K562 (cell line): Measurements from ENCODE around the gene KMT5B. TPM values are rescaled to one million over a fixed set of nuclear protein-coding genes. Genes with fewer than 3 reads are reported as not detected.

Source experiments
- ATAC-seq: fragments of 200-7000 bp; cut with Tn5 transposase; 3 replicates; pipeline ENCODE4 v1.9.1; 2020; ENCODE audit warnings: moderate library complexity
- BruUV-seq: library from RNA; stranded (reverse); fragments of 400-500 nt; replicated peaks from 2 replicates; lab custom pipeline; 2021; lab: Mats Ljungman, UMichigan
- CTCF ChIA-PET: fragments of 300-600 bp; formaldehyde crosslinking; extraction: SDS; loops from one replicate; lab custom pipeline; 2021; ENCODE audit warnings: low intra/inter-chr PET ratio; lab: Yijun Ruan, JAX
- POLR2A ChIA-PET: fragments of 300-600, 350-650 bp; sonication (Branson Sonifier 250); formaldehyde crosslinking; extraction: SDS; loops from one replicate; lab custom pipeline; 2021; ENCODE audit warnings: antibody characterized with exemption, inconsistent platforms; lab: Yijun Ruan, JAX
- DNase-seq, 4 experiments: peaks; one replicate each; pipeline versions ENCODE4 v3.0.0 to v3.0.0-alpha.2; 2011 to 2018; ENCODE audit warnings: low spot score in 3 of 4, mixed read lengths in 3 of 4; ENCODE audit errors: extremely low read depth in 1 of 4
- FAIRE-seq: peaks from 2 replicates; lab custom pipeline; 2011; peaks lifted over from hg19 to GRCh38; lab: Jason Lieb, UNC
- H2AFZ ChIP-seq: 2 replicates; pipeline ENCODE4 v1.6.0; 2011; ENCODE audit warnings: low read depth, low read length, control low read depth, inconsistent platforms
- H3K27ac ChIP-seq: fragments of 200-600 bp; 3 replicates; pipeline ENCODE4 v1.8.0; 2011; ENCODE audit warnings: low read depth, mild to moderate bottlenecking, control low read depth, inconsistent platforms, low read length, moderate library complexity, mixed read lengths; ENCODE audit errors: extremely low read depth
- H3K27me3 ChIP-seq, 2 experiments: fragments of 300-600 bp in 1 of 2; 2 replicates in 1 of 2; 3 replicates in 1 of 2; pipeline versions ENCODE4 v1.6.0 to v1.8.0; 2011; ENCODE audit warnings: inconsistent platforms in 2 of 2, low read length in 2 of 2, mild to moderate bottlenecking in 1 of 2, mixed read lengths in 1 of 2, moderate library complexity in 1 of 2; ENCODE audit not compliant: control insufficient read depth in 2 of 2, insufficient read depth in 2 of 2
- H3K36me3 ChIP-seq: fragments of 300-600 bp; 3 replicates; pipeline ENCODE4 v1.8.0; 2011; ENCODE audit warnings: mild to moderate bottlenecking, low read length, inconsistent platforms; ENCODE audit not compliant: control insufficient read depth, insufficient read depth
- H3K4me1 ChIP-seq, 2 experiments: fragments of 200-600 bp in 1 of 2; replicated peaks in 1 of 2; 2 replicates in 1 of 2; 3 replicates in 1 of 2; pipeline versions ENCODE4 v1.5.1 to v1.8.0; 2011; ENCODE audit warnings: inconsistent platforms in 2 of 2, low read length in 2 of 2, mild to moderate bottlenecking in 1 of 2, mixed read lengths in 1 of 2, moderate library complexity in 1 of 2; ENCODE audit not compliant: control insufficient read depth in 2 of 2, insufficient read depth in 2 of 2
- H3K4me2 ChIP-seq: 2 replicates; pipeline ENCODE4 v1.6.1; 2011; ENCODE audit warnings: low read length, control low read depth, inconsistent platforms, mixed read lengths; ENCODE audit not compliant: insufficient read depth
- H3K4me3 ChIP-seq: fragments of 200-600 bp; sonication (generic), shearing (Covaris generic); 2 replicates; pipeline ENCODE4 v1.5.1; 2016; ENCODE audit warnings: control low read depth, inconsistent platforms
- H3K79me2 ChIP-seq: fragments of 200-600 bp; 3 replicates; pipeline ENCODE4 v1.8.0; 2011; ENCODE audit warnings: low read length, inconsistent platforms; ENCODE audit not compliant: control insufficient read depth, insufficient read depth
- H3K9ac ChIP-seq, 2 experiments: 2 replicates each; pipeline versions ENCODE4 v1.6.0 to v1.6.1; 2011; ENCODE audit warnings: low read depth in 2 of 2, low read length in 2 of 2, control low read depth in 1 of 2, inconsistent platforms in 1 of 2, mild to moderate bottlenecking in 1 of 2, mixed read lengths in 1 of 2; ENCODE audit not compliant: insufficient read depth in 1 of 2
- H3K9me1 ChIP-seq: one replicate; pipeline ENCODE4 v1.6.0; 2011; ENCODE audit warnings: inconsistent platforms, mild to moderate bottlenecking, low read length, moderate library complexity; ENCODE audit not compliant: control insufficient read depth, insufficient read depth
- H3K9me3 ChIP-seq: replicated peaks from 2 replicates; pipeline ENCODE4 v1.5.1; 2011; ENCODE audit warnings: low read depth, low read length, inconsistent platforms; ENCODE audit not compliant: control insufficient read depth, insufficient read depth
- H4K20me1 ChIP-seq: replicated peaks from 2 replicates; pipeline ENCODE4 v1.6.1; 2011; ENCODE audit warnings: low read length, inconsistent platforms, mixed read lengths; ENCODE audit not compliant: control insufficient read depth, insufficient read depth
- ATF3 ChIP-seq, 2 experiments: fragments of 450-650 bp in 1 of 2; sonication (generic) in 1 of 2; formaldehyde crosslinking in 1 of 2; IDR thresholded peaks in 1 of 2; conservative IDR thresholded peaks in 1 of 2; 2 replicates each; pipeline versions ENCODE4 v1.6.1 to v1.8.1; 2016 to 2023; ENCODE audit warnings: mild to moderate bottlenecking in 2 of 2, moderate library complexity in 2 of 2, inconsistent platforms in 1 of 2, missing genetic modification reagents in 1 of 2
- CEBPB ChIP-seq: fragments of 450-650 bp; IDR thresholded peaks from 2 replicates; pipeline ENCODE4 v1.6.1; 2016; ENCODE audit warnings: missing genetic modification characterization, missing compliant biosample characterization
- CEBPG ChIP-seq, 3 experiments: fragments of 200-800 bp in 1 of 3; sonication (Bioruptor generic) in 1 of 3; sonication (generic) in 1 of 3; formaldehyde crosslinking in 1 of 3; IDR thresholded peaks in 2 of 3; conservative IDR thresholded peaks in 1 of 3; 2 replicates each; pipeline versions ENCODE4 v1.6.1 to v1.8.0; 2016 to 2022; ENCODE audit warnings: missing compliant biosample characterization in 2 of 3, missing genetic modification characterization in 2 of 3, mild to moderate bottlenecking in 1 of 3, missing genetic modification reagents in 1 of 3
- E4F1 ChIP-seq: fragments of 250-450 bp; sonication (Bioruptor Pico); IDR thresholded peaks from 2 replicates; pipeline ENCODE4 v1.5.0; 2021; ENCODE audit warnings: mild to moderate bottlenecking, borderline replicate concordance
- FOXP1 ChIP-seq: sonication (generic); formaldehyde crosslinking; IDR thresholded peaks from 2 replicates; pipeline ENCODE4 v1.8.0; 2022; ENCODE audit warnings: mild to moderate bottlenecking, missing genetic modification reagents
- GTF2A2 ChIP-seq: IDR thresholded peaks from 2 replicates; pipeline ENCODE4 v1.6.1; 2016; ENCODE audit warnings: mild to moderate bottlenecking, missing genetic modification characterization, missing compliant biosample characterization
- HMGXB4 ChIP-seq: sonication (generic); formaldehyde crosslinking; IDR thresholded peaks from 2 replicates; pipeline ENCODE4 v1.8.1; 2023; ENCODE audit warnings: mild to moderate bottlenecking, missing genetic modification reagents
- ILF3 ChIP-seq: fragments of 450-650 bp; IDR thresholded peaks from 2 replicates; pipeline ENCODE4 v1.6.1; 2018; ENCODE audit warnings: antibody characterized with exemption, mild to moderate bottlenecking, moderate library complexity, borderline replicate concordance
- KDM1A ChIP-seq, 2 experiments: fragments of 450-650 bp; IDR thresholded peaks; 2 replicates each; pipeline ENCODE4 v1.6.1; 2016; ENCODE audit warnings: mild to moderate bottlenecking in 2 of 2
- NR3C1 ChIP-seq: sonication (generic); formaldehyde crosslinking; IDR thresholded peaks from 2 replicates; pipeline ENCODE4 v1.8.1; 2022; ENCODE audit warnings: missing genetic modification reagents
- TAF1 ChIP-seq: IDR thresholded peaks from 2 replicates; pipeline ENCODE4 v1.6.1; 2011; ENCODE audit warnings: mild to moderate bottlenecking, low read length, moderate library complexity; ENCODE audit not compliant: insufficient read depth, control insufficient read depth, severe bottlenecking; ENCODE audit errors: extremely low read depth
- WGBS: fragments of 100-300 bp; shearing (Covaris generic); methylation state at CpG from one replicate; pipeline ENCODE4 v1.1.6; 2016; ENCODE audit warnings: low coverage, mixed read lengths; ENCODE audit not compliant: insufficient coverage; ENCODE audit errors: missing lambda C conversion rate; 5-methylcytosine and 5-hydroxymethylcytosine counted together
- in situ Hi-C: fragments of 300-500 bp; cut with MboI; formaldehyde crosslinking; loops from 4 replicates; pipeline ENCODE4 v1.15.0; 2018; ENCODE audit warnings: inconsistent platforms, mixed read lengths
- intact Hi-C: fragments of 100-400 bp; cut with micrococcal nuclease; formaldehyde crosslinking; loops from 2 replicates; pipeline ENCODE4 v1.14.2; 2022
- polyA plus RNA-seq, 8 experiments: library from polyadenylated mRNA; depleted of rRNA in 4 of 8; stranded (reverse) in 5 of 8; unstranded in 3 of 8; fragments of >200 nt; fragmentation: Nextera tagmentation in 2 of 8; fragmentation: Illumina TruSeq in 1 of 8; extraction: Ambion mirVana in 2 of 8; extraction: Trizol in 1 of 8; gene quantifications; 2 replicates each; pipeline versions ENCODE4 v1.2.1 to v1.2.3, GENCODE V29; 2011 to 2014; ENCODE audit warnings: inconsistent platforms in 1 of 8, missing spikeins in 1 of 8
- total RNA-seq, 7 experiments: library from RNA; depleted of rRNA in 6 of 7; stranded (reverse); fragments of >200 nt in 6 of 7; fragmentation: Illumina TruSeq in 2 of 7; extraction: Trizol in 2 of 7; gene quantifications; 2 replicates each; pipeline versions ENCODE4 v1.2.1 to v1.2.3, GENCODE V29; 2011 to 2021; ENCODE audit warnings: low replicate concordance in 1 of 7

Gene KMT5B
- total and polyA plus RNA-seq, 9 of the 15 experiments (the other 6 are each of a cell fraction or from before 2014, with no cell fraction given), result 7.3 to 27.3 (median 20.9) TPM

GRCh38 chr11:68200639-68201038, 12.5 kb downstream of the KMT5B start:
- Histone ChIP-seq H3K9me1 (no peaks in the 10 kb centered on the region), H3K9ac (no peak overlapping the region), H3K27ac (no peak overlapping the region), H3K79me2 (peaks cover 75% of the 10 kb centered on the region), H3K27me3 (no peaks in the 10 kb centered on the region), H3K4me1 (no peaks in the 10 kb centered on the region), H3K4me2 (no peak overlapping the region), H2AFZ (no peak overlapping the region), H3K9me3 (no peaks in the 10 kb centered on the region), H3K4me3 (no peak overlapping the region), H3K36me3 (no peaks in the 10 kb centered on the region), H4K20me1 (peaks cover 11% of the 10 kb centered on the region)
- BruUV-seq, result no TSS peak
- FAIRE-seq, result no peak
- in situ Hi-C loops (no loop called here), intact Hi-C loops (no loop called here)
- ChIA-PET CTCF (no interaction called here), POLR2A (no interaction called here)
- ATAC-seq, result no peak
- no peak for DNase-seq
- TF ChIP-seq HMGXB4 (CRISPR knock-in tag) (no peak), CEBPB (peak; percentile 34; the same call in 1 of the 2 replicates), FOXP1 (CRISPR knock-in tag) (no peak), ATF3 (IDR thresholded peaks at IDR 0.05) (peak; percentile 70), ATF3 (CRISPR knock-in tag; conservative IDR thresholded peaks at IDR 0.05) (no peak), NR3C1 (CRISPR knock-in tag) (no peak), CEBPG (CRISPR knock-in tag; IDR thresholded peaks at IDR 0.05) (peak; percentile 31; the same call in 1 of the 2 replicates), CEBPG (tag; conservative IDR thresholded peaks at IDR 0.05 in 1 of 2, IDR thresholded peaks at IDR 0.05 in 1 of 2) (peak; percentile 61 to 74), KDM1A (IDR thresholded peaks at IDR 0.05) (no peak), TAF1 (no peak), GTF2A2 (tag) (no peak), ILF3 (no peak), E4F1 (no peak)
- 56% methylated on average over 3 of the region's 3 CpGs for WGBS
